ENCODE data around the gene SV2B. TPM values are rescaled to one million over a fixed set of nuclear protein-coding genes. Genes with fewer than 3 reads are reported as not detected.

The SV2B gene
- total and polyA plus RNA-seq, 2 experiments from 2014 or later = 0.06 to 0.76 TPM

DNA sequence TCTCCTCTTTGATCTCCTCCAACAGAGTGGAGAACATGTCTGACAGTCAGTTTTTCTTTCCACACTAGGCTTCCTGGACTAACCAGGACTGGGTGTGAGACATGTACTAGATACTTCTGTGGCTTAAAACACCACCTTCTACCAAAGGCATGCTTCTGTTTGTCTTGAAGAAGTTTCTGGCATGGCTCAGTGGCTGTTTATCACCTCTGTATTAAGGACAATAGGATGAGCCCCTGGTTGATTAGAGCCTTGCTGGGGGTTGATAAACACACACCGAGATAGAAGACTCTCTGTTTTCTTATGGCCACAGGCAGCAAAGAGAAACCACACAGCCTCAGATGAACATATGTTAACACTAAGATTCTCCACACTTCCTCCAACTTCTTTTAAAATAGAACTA lies 40.5 kb downstream of the SV2B start:
- H3K36me3 Mint-ChIP-seq (ENCODE audit: low read depth) = no peaks in the 10 kb centered on the region
- H3K27ac Mint-ChIP-seq = no peak overlapping the region
- no peaks in the 10 kb centered on the region for H3K27me3 ChIP-seq (ENCODE audit: insufficient read depth)
- no peaks in the 10 kb centered on the region for H4K20me1 ChIP-seq (replicated peaks; ENCODE audit: insufficient read depth)
- DNase-seq (ENCODE audit: low spot score) = no peak
- H3K79me2 ChIP-seq (replicated peaks; ENCODE audit: insufficient read depth) = no peaks in the 10 kb centered on the region
- no peak overlapping the region for H3K4me3 Mint-ChIP-seq
- H3K27me3 Mint-ChIP-seq (ENCODE audit: insufficient read depth, low read depth, poor library complexity) = peaks cover 2% of the 10 kb centered on the region
- no peak overlapping the region for H3K27ac ChIP-seq (ENCODE audit: low read depth)
- H3K36me3 ChIP-seq (ENCODE audit: insufficient read depth) = no peaks in the 10 kb centered on the region
- peaks cover 4% of the 10 kb centered on the region; the same call in 2 of the 3 replicates for H3K4me1 Mint-ChIP-seq
- H3K4me3 ChIP-seq = no peak overlapping the region
- no peak overlapping the region for H2AFZ ChIP-seq
- no peak overlapping the region for H3K4me2 ChIP-seq
- H3K9me3 Mint-ChIP-seq = no peaks in the 10 kb centered on the region
- H3K9me2 ChIP-seq (ENCODE audit: insufficient read depth) = no peaks in the 10 kb centered on the region
- TF ChIP-seq EZH2phosphoT487 (IDR thresholded peaks at IDR 0.05; ENCODE audit: unreplicated experiment) (no peak), EZH2 (IDR thresholded peaks at IDR 0.05; ENCODE audit: low read depth, unreplicated experiment) (no peak), ZNF114 (CRISPR knock-in tag; IDR thresholded peaks at IDR 0.05) (no peak), ZNF331 (CRISPR knock-in tag; IDR thresholded peaks at IDR 0.05; ENCODE audit: low read depth) (no peak), POLR2AphosphoS5 (IDR thresholded peaks at IDR 0.05; ENCODE audit: low read depth) (no peak), JUNB (IDR thresholded peaks at IDR 0.05; ENCODE audit: unreplicated experiment) (no peak), NANOG (IDR thresholded peaks at IDR 0.05; ENCODE audit: borderline replicate concordance) (no peak), STAT1 (IDR thresholded peaks at IDR 0.05; ENCODE audit: unreplicated experiment) (no peak), CREB1 (CRISPR knock-in tag; IDR thresholded peaks at IDR 0.05; ENCODE audit: low read depth) (no peak)
- TF ChIP-seq, protein P1, sequence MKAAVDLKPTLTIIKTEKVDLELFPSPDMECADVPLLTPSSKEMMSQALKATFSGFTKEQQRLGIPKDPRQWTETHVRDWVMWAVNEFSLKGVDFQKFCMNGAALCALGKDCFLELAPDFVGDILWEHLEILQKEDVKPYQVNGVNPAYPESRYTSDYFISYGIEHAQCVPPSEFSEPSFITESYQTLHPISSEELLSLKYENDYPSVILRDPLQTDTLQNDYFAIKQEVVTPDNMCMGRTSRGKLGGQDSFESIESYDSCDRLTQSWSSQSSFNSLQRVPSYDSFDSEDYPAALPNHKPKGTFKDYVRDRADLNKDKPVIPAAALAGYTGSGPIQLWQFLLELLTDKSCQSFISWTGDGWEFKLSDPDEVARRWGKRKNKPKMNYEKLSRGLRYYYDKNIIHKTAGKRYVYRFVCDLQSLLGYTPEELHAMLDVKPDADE (IDR thresholded peaks at IDR 0.05) = no peak
- TF ChIP-seq, protein P2, sequence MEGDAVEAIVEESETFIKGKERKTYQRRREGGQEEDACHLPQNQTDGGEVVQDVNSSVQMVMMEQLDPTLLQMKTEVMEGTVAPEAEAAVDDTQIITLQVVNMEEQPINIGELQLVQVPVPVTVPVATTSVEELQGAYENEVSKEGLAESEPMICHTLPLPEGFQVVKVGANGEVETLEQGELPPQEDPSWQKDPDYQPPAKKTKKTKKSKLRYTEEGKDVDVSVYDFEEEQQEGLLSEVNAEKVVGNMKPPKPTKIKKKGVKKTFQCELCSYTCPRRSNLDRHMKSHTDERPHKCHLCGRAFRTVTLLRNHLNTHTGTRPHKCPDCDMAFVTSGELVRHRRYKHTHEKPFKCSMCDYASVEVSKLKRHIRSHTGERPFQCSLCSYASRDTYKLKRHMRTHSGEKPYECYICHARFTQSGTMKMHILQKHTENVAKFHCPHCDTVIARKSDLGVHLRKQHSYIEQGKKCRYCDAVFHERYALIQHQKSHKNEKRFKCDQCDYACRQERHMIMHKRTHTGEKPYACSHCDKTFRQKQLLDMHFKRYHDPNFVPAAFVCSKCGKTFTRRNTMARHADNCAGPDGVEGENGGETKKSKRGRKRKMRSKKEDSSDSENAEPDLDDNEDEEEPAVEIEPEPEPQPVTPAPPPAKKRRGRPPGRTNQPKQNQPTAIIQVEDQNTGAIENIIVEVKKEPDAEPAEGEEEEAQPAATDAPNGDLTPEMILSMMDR (conservative IDR thresholded peaks at IDR 0.05; ENCODE audit: low read depth in 2 of 2) = no peak
- TF ChIP-seq, protein P3, sequence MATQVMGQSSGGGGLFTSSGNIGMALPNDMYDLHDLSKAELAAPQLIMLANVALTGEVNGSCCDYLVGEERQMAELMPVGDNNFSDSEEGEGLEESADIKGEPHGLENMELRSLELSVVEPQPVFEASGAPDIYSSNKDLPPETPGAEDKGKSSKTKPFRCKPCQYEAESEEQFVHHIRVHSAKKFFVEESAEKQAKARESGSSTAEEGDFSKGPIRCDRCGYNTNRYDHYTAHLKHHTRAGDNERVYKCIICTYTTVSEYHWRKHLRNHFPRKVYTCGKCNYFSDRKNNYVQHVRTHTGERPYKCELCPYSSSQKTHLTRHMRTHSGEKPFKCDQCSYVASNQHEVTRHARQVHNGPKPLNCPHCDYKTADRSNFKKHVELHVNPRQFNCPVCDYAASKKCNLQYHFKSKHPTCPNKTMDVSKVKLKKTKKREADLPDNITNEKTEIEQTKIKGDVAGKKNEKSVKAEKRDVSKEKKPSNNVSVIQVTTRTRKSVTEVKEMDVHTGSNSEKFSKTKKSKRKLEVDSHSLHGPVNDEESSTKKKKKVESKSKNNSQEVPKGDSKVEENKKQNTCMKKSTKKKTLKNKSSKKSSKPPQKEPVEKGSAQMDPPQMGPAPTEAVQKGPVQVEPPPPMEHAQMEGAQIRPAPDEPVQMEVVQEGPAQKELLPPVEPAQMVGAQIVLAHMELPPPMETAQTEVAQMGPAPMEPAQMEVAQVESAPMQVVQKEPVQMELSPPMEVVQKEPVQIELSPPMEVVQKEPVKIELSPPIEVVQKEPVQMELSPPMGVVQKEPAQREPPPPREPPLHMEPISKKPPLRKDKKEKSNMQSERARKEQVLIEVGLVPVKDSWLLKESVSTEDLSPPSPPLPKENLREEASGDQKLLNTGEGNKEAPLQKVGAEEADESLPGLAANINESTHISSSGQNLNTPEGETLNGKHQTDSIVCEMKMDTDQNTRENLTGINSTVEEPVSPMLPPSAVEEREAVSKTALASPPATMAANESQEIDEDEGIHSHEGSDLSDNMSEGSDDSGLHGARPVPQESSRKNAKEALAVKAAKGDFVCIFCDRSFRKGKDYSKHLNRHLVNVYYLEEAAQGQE (IDR thresholded peaks at IDR 0.05; ENCODE audit: unreplicated experiment) = no peak
- TF ChIP-seq, protein P4, sequence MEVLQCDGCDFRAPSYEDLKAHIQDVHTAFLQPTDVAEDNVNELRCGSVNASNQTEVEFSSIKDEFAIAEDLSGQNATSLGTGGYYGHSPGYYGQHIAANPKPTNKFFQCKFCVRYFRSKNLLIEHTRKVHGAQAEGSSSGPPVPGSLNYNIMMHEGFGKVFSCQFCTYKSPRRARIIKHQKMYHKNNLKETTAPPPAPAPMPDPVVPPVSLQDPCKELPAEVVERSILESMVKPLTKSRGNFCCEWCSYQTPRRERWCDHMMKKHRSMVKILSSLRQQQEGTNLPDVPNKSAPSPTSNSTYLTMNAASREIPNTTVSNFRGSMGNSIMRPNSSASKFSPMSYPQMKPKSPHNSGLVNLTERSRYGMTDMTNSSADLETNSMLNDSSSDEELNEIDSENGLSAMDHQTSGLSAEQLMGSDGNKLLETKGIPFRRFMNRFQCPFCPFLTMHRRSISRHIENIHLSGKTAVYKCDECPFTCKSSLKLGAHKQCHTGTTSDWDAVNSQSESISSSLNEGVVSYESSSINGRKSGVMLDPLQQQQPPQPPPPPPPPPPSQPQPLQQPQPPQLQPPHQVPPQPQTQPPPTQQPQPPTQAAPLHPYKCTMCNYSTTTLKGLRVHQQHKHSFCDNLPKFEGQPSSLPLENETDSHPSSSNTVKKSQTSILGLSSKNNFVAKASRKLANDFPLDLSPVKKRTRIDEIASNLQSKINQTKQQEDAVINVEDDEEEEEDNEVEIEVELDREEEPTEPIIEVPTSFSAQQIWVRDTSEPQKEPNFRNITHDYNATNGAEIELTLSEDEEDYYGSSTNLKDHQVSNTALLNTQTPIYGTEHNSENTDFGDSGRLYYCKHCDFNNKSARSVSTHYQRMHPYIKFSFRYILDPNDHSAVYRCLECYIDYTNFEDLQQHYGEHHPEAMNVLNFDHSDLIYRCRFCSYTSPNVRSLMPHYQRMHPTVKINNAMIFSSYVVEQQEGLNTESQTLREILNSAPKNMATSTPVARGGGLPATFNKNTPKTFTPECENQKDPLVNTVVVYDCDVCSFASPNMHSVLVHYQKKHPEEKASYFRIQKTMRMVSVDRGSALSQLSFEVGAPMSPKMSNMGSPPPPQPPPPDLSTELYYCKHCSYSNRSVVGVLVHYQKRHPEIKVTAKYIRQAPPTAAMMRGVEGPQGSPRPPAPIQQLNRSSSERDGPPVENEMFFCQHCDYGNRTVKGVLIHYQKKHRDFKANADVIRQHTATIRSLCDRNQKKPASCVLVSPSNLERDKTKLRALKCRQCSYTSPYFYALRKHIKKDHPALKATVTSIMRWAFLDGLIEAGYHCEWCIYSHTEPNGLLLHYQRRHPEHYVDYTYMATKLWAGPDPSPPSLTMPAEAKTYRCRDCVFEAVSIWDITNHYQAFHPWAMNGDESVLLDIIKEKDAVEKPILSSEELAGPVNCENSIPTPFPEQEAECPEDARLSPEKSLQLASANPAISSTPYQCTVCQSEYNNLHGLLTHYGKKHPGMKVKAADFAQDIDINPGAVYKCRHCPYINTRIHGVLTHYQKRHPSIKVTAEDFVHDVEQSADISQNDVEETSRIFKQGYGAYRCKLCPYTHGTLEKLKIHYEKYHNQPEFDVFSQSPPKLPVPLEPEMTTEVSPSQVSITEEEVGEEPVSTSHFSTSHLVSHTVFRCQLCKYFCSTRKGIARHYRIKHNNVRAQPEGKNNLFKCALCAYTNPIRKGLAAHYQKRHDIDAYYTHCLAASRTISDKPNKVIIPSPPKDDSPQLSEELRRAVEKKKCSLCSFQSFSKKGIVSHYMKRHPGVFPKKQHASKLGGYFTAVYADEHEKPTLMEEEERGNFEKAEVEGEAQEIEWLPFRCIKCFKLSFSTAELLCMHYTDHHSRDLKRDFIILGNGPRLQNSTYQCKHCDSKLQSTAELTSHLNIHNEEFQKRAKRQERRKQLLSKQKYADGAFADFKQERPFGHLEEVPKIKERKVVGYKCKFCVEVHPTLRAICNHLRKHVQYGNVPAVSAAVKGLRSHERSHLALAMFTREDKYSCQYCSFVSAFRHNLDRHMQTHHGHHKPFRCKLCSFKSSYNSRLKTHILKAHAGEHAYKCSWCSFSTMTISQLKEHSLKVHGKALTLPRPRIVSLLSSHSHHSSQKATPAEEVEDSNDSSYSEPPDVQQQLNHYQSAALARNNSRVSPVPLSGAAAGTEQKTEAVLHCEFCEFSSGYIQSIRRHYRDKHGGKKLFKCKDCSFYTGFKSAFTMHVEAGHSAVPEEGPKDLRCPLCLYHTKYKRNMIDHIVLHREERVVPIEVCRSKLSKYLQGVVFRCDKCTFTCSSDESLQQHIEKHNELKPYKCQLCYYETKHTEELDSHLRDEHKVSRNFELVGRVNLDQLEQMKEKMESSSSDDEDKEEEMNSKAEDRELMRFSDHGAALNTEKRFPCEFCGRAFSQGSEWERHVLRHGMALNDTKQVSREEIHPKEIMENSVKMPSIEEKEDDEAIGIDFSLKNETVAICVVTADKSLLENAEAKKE (CRISPR knock-in tag; IDR thresholded peaks at IDR 0.05) = no peak
- H3K4me1 ChIP-seq (ENCODE audit: insufficient read depth) = no peaks in the 10 kb centered on the region
- H3F3A ChIP-seq (replicated peaks; ENCODE audit: low read depth) = no peaks in the 10 kb centered on the region
- ATAC-seq = no peak
